Measurements from ENCODE around the gene PLXNA4.

- TF ChIP-seq CTCF (IDR thresholded peaks at IDR 0.05) = no peak
- no peak for TF ChIP-seq JUNB (IDR thresholded peaks at IDR 0.05)
- no peak for TF ChIP-seq SMC3 (IDR thresholded peaks at IDR 0.05)
- TF ChIP-seq ATOH8 (CRISPR knock-in tag; IDR thresholded peaks at IDR 0.05; ENCODE audit: low read depth) = no peak
- TF ChIP-seq CHD2 (IDR thresholded peaks at IDR 0.05; ENCODE audit: low read length, partially characterized antibody) = no peak
- TF ChIP-seq POLR2A (IDR thresholded peaks at IDR 0.05; ENCODE audit: low read length) = no peak
- no peak for TF ChIP-seq ESRRA (IDR thresholded peaks at IDR 0.05; ENCODE audit: borderline replicate concordance, low read length)
- no peak for TF ChIP-seq TP53 (CRISPR knock-in tag; IDR thresholded peaks at IDR 0.05)
- TF ChIP-seq RAD21 (conservative IDR thresholded peaks at IDR 0.05 in 1 of 2, IDR thresholded peaks at IDR 0.05 in 1 of 2) = no peak
- no peak for TF ChIP-seq PBX3 (IDR thresholded peaks at IDR 0.05)
- TF ChIP-seq MAX (IDR thresholded peaks at IDR 0.05) = no peak
Observed at GRCh38 chr7:132179681-132180080, 396.6 kb downstream of the PLXNA4 start.

All from A549 (cell line).